Bronchial epithelial cell (primary cell): ENCODE measurements around the gene ABCB1. TPM values are rescaled to one million over a fixed set of nuclear protein-coding genes. Genes with fewer than 3 reads are reported as not detected.

Experiments used
- DNase-seq: peaks from one replicate; pipeline ENCODE4 v3.0.0-alpha.2; 2010; ENCODE audit warnings: low read depth
- FAIRE-seq: peaks from 2 replicates; lab custom pipeline; 2011; peaks lifted over from hg19 to GRCh38; lab: Jason Lieb, UNC
- H3K27me3 ChIP-seq: 2 replicates; pipeline ENCODE4 v1.5.1; 2011; ENCODE audit warnings: low read length; ENCODE audit not compliant: control insufficient read depth, insufficient read depth
- H3K36me3 ChIP-seq: 2 replicates; pipeline ENCODE4 v1.5.1; 2011; ENCODE audit warnings: low read length; ENCODE audit not compliant: control insufficient read depth, insufficient read depth
- H3K4me3 ChIP-seq: 2 replicates; pipeline ENCODE4 v1.5.1; 2011; ENCODE audit warnings: mild to moderate bottlenecking, low read depth, low read length, control low read depth
- CTCF ChIP-seq: IDR thresholded peaks from 2 replicates; pipeline ENCODE4 v1.5.1; 2011; ENCODE audit warnings: mild to moderate bottlenecking, moderate library complexity, low read length, control low read depth, inconsistent platforms; ENCODE audit not compliant: insufficient read depth, severe bottlenecking
- total RNA-seq: library from RNA; depleted of rRNA; stranded (reverse); fragments of >200 nt; gene quantifications from 2 replicates; pipeline ENCODE4 v1.2.1, GENCODE V29; 2014

The ABCB1 gene
- total RNA-seq, 1 donor from 2014 or later, result under 0.01 TPM

GRCh38 chr7:87497482-87497881 lies 103.2 kb downstream of the ABCB1 start:
- Histone ChIP-seq H3K36me3 (no peaks in the 10 kb centered on the region), H3K27me3 (no peaks in the 10 kb centered on the region), H3K4me3 (no peak overlapping the region)
- FAIRE-seq, result no peak
- TF ChIP-seq CTCF, result no peak
- DNase-seq, result no peak

- FAIRE-seq (no peak), DNase-seq (no peak)
- TF ChIP-seq CTCF, result no peak
- no peaks in the 10 kb centered on the region for H3K27me3 ChIP-seq
- H3K4me3 ChIP-seq, result no peak overlapping the region
- H3K36me3 ChIP-seq, result no peaks in the 10 kb centered on the region
Measured at GRCh38 chr7:87495366-87495765, 105.3 kb downstream of the ABCB1 start.

GRCh38 chr7:87494454-87494853 lies 106.2 kb downstream of the ABCB1 start:
- DNase-seq (no peak), FAIRE-seq (no peak)
- TF ChIP-seq CTCF, result no peak
- no peaks in the 10 kb centered on the region for H3K36me3 ChIP-seq
- H3K4me3 ChIP-seq, result no peak overlapping the region
- no peaks in the 10 kb centered on the region for H3K27me3 ChIP-seq

- Histone ChIP-seq H3K4me3 (no peak overlapping the region), H3K27me3 (peaks cover 2% of the 10 kb centered on the region), H3K36me3 (no peaks in the 10 kb centered on the region)
- no peak for DNase-seq
- TF ChIP-seq CTCF, result no peak
- no peak for FAIRE-seq
Measured at GRCh38 chr7:87483131-87483530, 117.6 kb downstream of the ABCB1 start.

- Histone ChIP-seq H3K36me3 (no peaks in the 10 kb centered on the region), H3K4me3 (no peak overlapping the region), H3K27me3 (peaks cover 2% of the 10 kb centered on the region)
- no peak for DNase-seq
- TF ChIP-seq CTCF, result no peak
- no peak for FAIRE-seq
Measured at GRCh38 chr7:87482115-87482514, 118.6 kb downstream of the ABCB1 start.

- Histone ChIP-seq H3K4me3 (no peak overlapping the region), H3K36me3 (no peaks in the 10 kb centered on the region), H3K27me3 (peaks cover 9% of the 10 kb centered on the region)
- no peak for TF ChIP-seq CTCF
- no peak for DNase-seq
- FAIRE-seq, result no peak
Measured at GRCh38 chr7:87480386-87480785, 120.3 kb downstream of the ABCB1 start.
